ENCODE data around the gene BNC2.

- TF ChIP-seq CTCF (IDR thresholded peaks at IDR 0.05) (no peak), POLR2A (IDR thresholded peaks at IDR 0.05) (no peak)
These were observed 76.4 kb downstream of the BNC2 start for GRCh38 chr9:16794103-16794502.
